GM10847 (cell line): Measurements from ENCODE around the gene ATAD1.

Experiments used
- POLR2A ChIP-seq: IDR thresholded peaks from 2 replicates; pipeline ENCODE4 v1.6.1; 2011; ENCODE audit not compliant: insufficient read length; ENCODE audit errors: extremely low read depth

ATAD1 gene

DNA sequence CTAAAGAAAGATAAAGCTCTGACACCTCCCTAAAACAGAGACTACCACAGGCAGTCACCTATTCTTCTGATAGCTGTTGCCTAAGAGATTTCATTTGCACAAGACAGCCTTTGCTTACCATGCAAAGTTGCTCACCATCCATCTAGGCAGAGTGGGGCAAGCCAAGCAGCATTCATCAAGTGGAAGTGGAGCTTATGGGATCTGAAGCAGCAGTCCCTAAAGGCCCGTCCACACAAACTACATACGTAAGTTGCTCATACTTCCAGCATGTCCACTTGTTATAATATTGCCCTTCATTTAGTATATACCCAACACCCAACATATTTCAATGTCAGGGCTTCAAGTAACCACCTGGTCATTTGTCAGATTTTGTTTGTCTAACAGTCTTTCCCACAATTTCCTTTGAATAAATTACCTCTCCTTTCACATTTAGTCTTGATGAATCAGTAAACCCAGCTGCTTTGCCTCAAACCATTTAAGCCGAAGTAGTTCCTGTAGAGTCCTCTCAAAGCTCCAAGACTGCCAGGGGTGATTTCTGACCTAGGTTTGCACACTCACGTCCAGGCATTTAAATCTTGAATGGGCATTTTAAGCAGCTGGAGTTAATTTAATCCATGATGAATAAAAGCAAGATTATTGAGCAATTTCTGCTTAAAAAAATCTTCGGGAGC, 67.9 kb downstream of the ATAD1 start:
- no peak for TF ChIP-seq POLR2A

DNA sequence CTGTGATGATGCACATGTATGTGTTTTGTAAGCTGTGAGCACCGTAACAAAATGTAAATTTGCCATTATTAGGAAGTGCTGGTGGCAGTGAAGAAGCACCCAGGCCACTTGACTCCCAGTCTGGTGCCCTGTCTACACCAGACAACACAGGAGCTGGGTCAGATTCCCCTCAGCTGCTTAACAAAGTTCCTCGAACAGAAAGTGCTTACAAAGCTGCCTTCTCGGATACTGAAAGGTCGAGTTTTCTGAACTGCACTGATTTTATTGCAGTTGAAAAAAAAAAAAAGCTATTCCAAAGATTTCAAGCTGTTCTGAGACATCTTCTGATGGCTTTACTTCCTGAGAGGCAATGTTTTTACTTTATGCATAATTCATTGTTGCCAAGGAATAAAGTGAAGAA, 71.1 kb downstream of the ATAD1 start:
- no peak for TF ChIP-seq POLR2A

- no peak for TF ChIP-seq POLR2A
Measured at GRCh38 chr10:87744606-87745005, 73.4 kb downstream of the ATAD1 start.

- no peak for TF ChIP-seq POLR2A
Measured at GRCh38 chr10:87740254-87740655, 77.8 kb downstream of the ATAD1 start.

- no peak for TF ChIP-seq POLR2A
Measured at GRCh38 chr10:87739703-87740102, 78.3 kb downstream of the ATAD1 start.

DNA sequence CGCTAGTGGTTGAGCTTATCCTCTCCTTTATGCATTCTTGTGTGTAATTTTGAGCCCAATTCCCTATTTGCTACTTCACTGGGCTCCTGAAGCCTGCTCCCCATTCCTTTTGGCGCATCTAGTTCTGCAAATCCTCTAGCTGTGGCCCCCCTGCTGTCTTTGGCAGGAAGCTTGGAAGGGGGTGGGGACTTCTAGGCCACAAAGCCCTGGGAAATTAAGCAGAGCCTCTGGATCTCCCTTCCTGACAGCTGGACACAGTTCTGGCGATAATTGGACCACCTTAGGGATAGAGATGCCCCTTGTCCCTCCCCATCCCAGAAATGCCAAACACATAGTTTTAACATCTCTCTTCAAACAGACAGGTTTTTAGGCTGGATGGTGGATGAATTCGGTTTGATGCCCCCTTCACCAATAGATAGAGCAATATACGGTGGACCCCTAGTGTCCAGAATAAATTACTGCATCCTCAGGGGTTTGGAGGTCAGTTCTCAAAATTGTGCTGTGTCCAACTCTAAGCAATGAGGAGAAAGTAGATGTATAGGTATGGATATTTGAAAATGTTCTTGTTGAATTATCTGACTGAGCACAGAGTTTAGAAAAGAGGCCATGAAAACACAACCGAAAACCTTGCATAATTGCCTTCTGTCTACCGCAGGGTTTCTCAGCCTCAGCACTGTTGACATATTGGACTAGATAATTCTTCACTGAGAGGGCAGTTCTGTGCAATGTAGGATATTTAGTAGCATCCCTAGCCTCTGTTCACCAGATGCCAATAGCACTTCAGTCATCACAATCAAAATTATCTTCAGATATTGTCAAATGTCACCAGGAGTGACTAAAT, 82.8 kb downstream of the ATAD1 start:
- no peak for TF ChIP-seq POLR2A

DNA sequence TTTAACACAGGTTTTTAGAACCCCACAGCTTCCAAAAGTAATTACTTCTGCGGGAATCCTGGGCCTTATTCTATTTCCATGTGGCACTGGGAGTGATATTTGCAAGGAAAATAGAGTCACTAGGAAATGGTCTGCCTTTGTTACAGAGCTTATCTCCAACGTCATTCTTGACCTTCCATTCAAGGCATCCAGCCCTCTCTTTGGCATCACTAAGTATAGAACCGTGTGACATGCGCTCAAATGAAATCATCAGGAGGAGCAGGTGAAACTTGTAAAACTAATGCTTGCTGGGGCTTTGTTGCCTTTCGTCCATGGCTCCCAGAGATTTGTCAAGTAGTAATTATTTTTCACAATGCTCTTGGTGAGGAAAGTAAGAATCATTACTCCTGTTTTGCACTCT, 84.9 kb downstream of the ATAD1 start:
- TF ChIP-seq POLR2A: no peak

- TF ChIP-seq POLR2A: no peak
Measured at GRCh38 chr10:87729940-87730339, 88.1 kb downstream of the ATAD1 start.

- TF ChIP-seq POLR2A: no peak
Measured at GRCh38 chr10:87724789-87725188, 93.2 kb downstream of the ATAD1 start.

DNA sequence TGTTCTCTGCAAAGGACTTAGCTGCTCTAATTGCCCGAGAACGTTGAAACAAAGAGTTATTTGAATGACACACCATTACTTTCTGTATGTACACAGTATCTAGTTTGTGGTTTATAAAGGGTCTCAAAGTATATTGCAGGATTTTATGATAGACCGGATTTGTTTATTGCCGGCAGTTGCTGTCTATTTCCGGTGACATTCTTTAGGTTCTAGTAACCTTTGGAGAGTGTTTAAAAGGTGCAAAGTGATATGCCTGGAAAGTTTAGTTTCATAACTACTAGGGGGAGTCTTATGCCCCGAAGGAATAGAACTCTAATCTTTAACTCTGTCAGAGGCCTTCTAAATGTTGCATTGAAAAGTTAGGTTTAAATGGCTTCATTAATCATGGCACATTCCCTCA, 94.5 kb downstream of the ATAD1 start:
- no peak for TF ChIP-seq POLR2A

- TF ChIP-seq POLR2A: no peak
Measured at GRCh38 chr10:87722716-87723115, 95.3 kb downstream of the ATAD1 start.

GRCh38 chr10:87721781-87722180, 96.2 kb downstream of the ATAD1 start:
- no peak for TF ChIP-seq POLR2A

DNA sequence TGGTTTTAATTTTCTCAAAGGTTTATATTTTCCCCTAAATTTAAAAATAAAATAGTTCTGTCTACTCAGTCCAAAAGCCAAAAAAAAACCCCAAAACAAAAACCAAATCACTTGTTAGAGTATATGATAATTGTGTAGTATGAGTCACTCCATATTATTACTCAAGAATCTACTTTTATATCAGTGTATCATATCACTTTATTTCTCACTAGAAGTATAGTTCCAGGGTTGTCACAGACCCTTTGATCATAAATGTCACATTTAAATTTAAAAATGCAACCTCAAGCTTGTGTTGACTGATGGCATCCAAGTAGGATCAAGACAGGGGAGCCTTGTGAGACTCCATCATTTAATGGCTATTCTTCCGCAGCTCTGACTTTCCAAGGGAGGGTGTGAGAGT, 97.4 kb downstream of the ATAD1 start:
- TF ChIP-seq POLR2A: no peak

- TF ChIP-seq POLR2A: no peak
Measured at GRCh38 chr10:87716348-87716670, 101.7 kb downstream of the ATAD1 start.

GRCh38 chr10:87715552-87716347, 102.3 kb downstream of the ATAD1 start:
- no peak for TF ChIP-seq POLR2A

DNA sequence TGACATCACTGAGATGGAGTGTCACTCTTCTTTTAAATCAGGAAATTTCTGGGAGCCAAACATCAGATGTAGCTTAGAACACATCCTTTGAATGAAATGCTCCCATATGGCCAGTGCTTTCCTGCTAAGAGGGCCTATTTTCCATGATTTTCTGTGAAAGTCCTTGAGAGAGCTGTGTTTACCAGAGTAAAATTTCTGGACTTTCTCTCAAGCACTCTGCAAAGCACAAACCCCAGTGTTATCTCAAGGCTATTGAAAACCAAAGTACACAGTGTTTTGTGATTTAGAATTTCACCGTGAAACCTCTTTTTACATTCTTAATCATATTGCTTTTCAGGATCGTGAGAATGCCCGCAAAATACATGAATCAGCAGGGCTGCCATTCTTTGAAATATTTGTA, 104.3 kb downstream of the ATAD1 start:
- no peak for TF ChIP-seq POLR2A
